Astrocyte (in vitro differentiated cells and primary cell): ENCODE data around the gene AMPD1. TPM values are rescaled to one million over a fixed set of nuclear protein-coding genes. Genes with fewer than 3 reads are reported as not detected.

Source experiments
- DNase-seq: peaks from one replicate; pipeline ENCODE4 v3.0.0-alpha.2; 2010; ENCODE audit warnings: low read depth
- FAIRE-seq: peaks from 2 replicates; lab custom pipeline; 2011; peaks lifted over from hg19 to GRCh38; lab: Jason Lieb, UNC
- H2AFZ ChIP-seq: 2 replicates; pipeline ENCODE4 v1.6.0; 2012; ENCODE audit warnings: low read depth, low read length, inconsistent platforms
- H3K27ac ChIP-seq: 2 replicates; pipeline ENCODE4 v1.5.1; 2011; ENCODE audit warnings: low read depth, low read length, inconsistent platforms
- H3K27me3 ChIP-seq: 2 replicates; pipeline ENCODE4 v1.6.0; 2011; ENCODE audit warnings: low read length, inconsistent platforms; ENCODE audit not compliant: insufficient read depth
- H3K36me3 ChIP-seq: 2 replicates; pipeline ENCODE4 v1.5.1; 2011; ENCODE audit warnings: low read length, inconsistent platforms; ENCODE audit not compliant: insufficient read depth
- H3K4me1 ChIP-seq: 2 replicates; pipeline ENCODE4 v1.5.1; 2011; ENCODE audit warnings: low read length, inconsistent platforms; ENCODE audit not compliant: insufficient read depth
- H3K4me2 ChIP-seq: 2 replicates; pipeline ENCODE4 v1.6.0; 2012; ENCODE audit warnings: low read length, inconsistent platforms
- H3K4me3 ChIP-seq: 2 replicates; pipeline ENCODE4 v1.5.1; 2011; ENCODE audit warnings: low read depth, mild to moderate bottlenecking, low read length, inconsistent platforms; ENCODE audit not compliant: insufficient read depth
- H3K79me2 ChIP-seq: 2 replicates; pipeline ENCODE4 v1.6.0; 2012; ENCODE audit warnings: mild to moderate bottlenecking, low read length, inconsistent platforms; ENCODE audit not compliant: insufficient read depth
- H3K9ac ChIP-seq: 2 replicates; pipeline ENCODE4 v1.6.0; 2012; ENCODE audit warnings: mild to moderate bottlenecking, low read length, inconsistent platforms
- H3K9me3 ChIP-seq: 2 replicates; pipeline ENCODE4 v1.5.1; 2012; ENCODE audit warnings: low read depth, mild to moderate bottlenecking, low read length, inconsistent platforms; ENCODE audit not compliant: insufficient read depth
- H4K20me1 ChIP-seq: 2 replicates; pipeline ENCODE4 v1.6.0; 2012; ENCODE audit warnings: low read length, inconsistent platforms; ENCODE audit not compliant: insufficient read depth
- H3K27ac Mint-ChIP-seq: one replicate; pipeline ENCODE4 v1.8.0; 2021; ENCODE audit warnings: mild to moderate bottlenecking, mixed read lengths; ENCODE audit not compliant: unreplicated experiment
- H3K27me3 Mint-ChIP-seq: one replicate; pipeline ENCODE4 v1.8.0; 2021; ENCODE audit warnings: low read depth, mixed read lengths; ENCODE audit not compliant: unreplicated experiment
- H3K36me3 Mint-ChIP-seq: one replicate; pipeline ENCODE4 v1.8.0; 2021; ENCODE audit warnings: low read depth, mixed read lengths; ENCODE audit not compliant: unreplicated experiment
- H3K4me1 Mint-ChIP-seq: one replicate; pipeline ENCODE4 v1.8.0; 2021; ENCODE audit warnings: low read depth, mixed read lengths; ENCODE audit not compliant: unreplicated experiment
- H3K4me3 Mint-ChIP-seq: one replicate; pipeline ENCODE4 v1.8.0; 2021; ENCODE audit warnings: mild to moderate bottlenecking, moderate library complexity, mixed read lengths; ENCODE audit not compliant: unreplicated experiment
- H3K9me3 Mint-ChIP-seq: one replicate; pipeline ENCODE4 v1.8.0; 2021; ENCODE audit warnings: mild to moderate bottlenecking, mixed read lengths; ENCODE audit not compliant: unreplicated experiment
- CTCF ChIP-seq: IDR thresholded peaks from 2 replicates; pipeline ENCODE4 v1.5.1; 2011; ENCODE audit warnings: low read depth, mild to moderate bottlenecking, inconsistent platforms, low read length, moderate library complexity; ENCODE audit not compliant: insufficient read depth
- EZH2 ChIP-seq: IDR thresholded peaks from 2 replicates; pipeline ENCODE4 v1.6.1; 2012; ENCODE audit warnings: mild to moderate bottlenecking, low read length, inconsistent platforms; ENCODE audit not compliant: insufficient read depth
- total RNA-seq: library from RNA; stranded (reverse); gene quantifications from 2 replicates; pipeline ENCODE4 v1.2.1, GENCODE V29; 2021

The AMPD1 gene
- total RNA-seq, 1 donor from 2014 or later = not detected

- Mint-ChIP-seq H3K27me3 (no peaks in the 10 kb centered on the region), H3K27ac (no peak overlapping the region), H3K4me1 (peaks cover 22% of the 10 kb centered on the region), H3K4me3 (no peak overlapping the region), H3K9me3 (no peaks in the 10 kb centered on the region), H3K36me3 (peaks cover 2% of the 10 kb centered on the region)
- Histone ChIP-seq H4K20me1 (peaks cover 3% of the 10 kb centered on the region), H3K4me3 (no peak overlapping the region), H3K27me3 (no peaks in the 10 kb centered on the region), H3K79me2 (no peaks in the 10 kb centered on the region), H3K36me3 (no peaks in the 10 kb centered on the region), H3K9ac (no peak overlapping the region), H3K27ac (no peak overlapping the region), H3K4me2 (no peak overlapping the region), H3K9me3 (no peaks in the 10 kb centered on the region), H3K4me1 (no peaks in the 10 kb centered on the region), H2AFZ (no peak overlapping the region)
- FAIRE-seq (no peak), DNase-seq (peak; percentile 57)
- TF ChIP-seq CTCF (no peak), EZH2 (no peak)
Measured at GRCh38 chr1:114700036-114700600, 4.8 kb upstream of the AMPD1 start.

GRCh38 chr1:114696810-114697209 lies 1.5 kb upstream of the AMPD1 start:
- H3K36me3 Mint-ChIP-seq = no peaks in the 10 kb centered on the region
- H3K27me3 Mint-ChIP-seq = no peaks in the 10 kb centered on the region

More at GRCh38 chr1:114696810-114697209, 1.5 kb upstream of the AMPD1 start:
- Histone ChIP-seq H3K4me2 (no peak overlapping the region), H3K79me2 (no peaks in the 10 kb centered on the region), H3K4me1 (no peaks in the 10 kb centered on the region), H3K27ac (no peak overlapping the region), H3K4me3 (no peak overlapping the region), H3K27me3 (no peaks in the 10 kb centered on the region), H3K36me3 (no peaks in the 10 kb centered on the region), H3K9me3 (no peaks in the 10 kb centered on the region), H2AFZ (no peak overlapping the region), H3K9ac (no peak overlapping the region), H4K20me1 (no peaks in the 10 kb centered on the region)
- FAIRE-seq = no peak
- no peak overlapping the region for H3K4me3 Mint-ChIP-seq
- no peak for DNase-seq
- H3K4me1 Mint-ChIP-seq = peaks cover 10% of the 10 kb centered on the region
- TF ChIP-seq CTCF (no peak), EZH2 (no peak)
- H3K9me3 Mint-ChIP-seq = no peaks in the 10 kb centered on the region
- H3K27ac Mint-ChIP-seq = no peak overlapping the region
